T-cell (primary cell): ENCODE measurements around the gene ADARB2. TPM values are rescaled to one million over a fixed set of nuclear protein-coding genes. Genes with fewer than 3 reads are reported as not detected.
A peak's percentile ranks its signal among the peaks of the same experiment; 100 is the strongest.

Experiments
- ATAC-seq, 4 experiments: fragments of 200-7000 bp in 3 of 4; fragments of 150-1000 bp in 1 of 4; cut with Tn5 transposase; replicated peaks in 1 of 4; 1 replicate in 3 of 4; 2 replicates in 1 of 4; pipeline ENCODE4 v1.10.0; 2021; ENCODE audit warnings: moderate library complexity in 3 of 4, mild to moderate bottlenecking in 2 of 4, moderate number of reproducible peaks in 1 of 4
- CTCF ChIA-PET, 2 donors: fragments of 300-600 bp; sonication (Branson Sonifier 250); formaldehyde crosslinking; loops; one replicate each; lab custom pipeline; 2022; ENCODE audit warnings: antibody characterized with exemption in 2 of 2; lab: Charles Lee
- POLR2A ChIA-PET, 2 donors: fragments of 300-600 bp; sonication (Branson Sonifier 250); formaldehyde crosslinking; loops; one replicate each; lab custom pipeline; 2022; ENCODE audit warnings: antibody characterized with exemption in 2 of 2; lab: Charles Lee
- DNase-seq, 35 experiments: peaks; one replicate each; pipeline versions ENCODE4 v3.0.0 to v3.0.0-alpha.2; 2013 to 2023
- H3K27ac ChIP-seq: one replicate; pipeline ENCODE4 v1.5.1; 2013; ENCODE audit warnings: low read length
- H3K27me3 ChIP-seq, 2 experiments: replicated peaks in 1 of 2; 1 replicate in 1 of 2; 2 replicates in 1 of 2; pipeline versions ENCODE4 v1.6.1 to v1.7.0; 2013; ENCODE audit warnings: low read length in 1 of 2, mixed read lengths in 1 of 2; ENCODE audit not compliant: control insufficient read depth in 2 of 2, insufficient read depth in 2 of 2; ENCODE audit errors: extremely low read depth in 1 of 2
- H3K36me3 ChIP-seq, 2 donors: 1 replicate in 1 of 2; 2 replicates in 1 of 2; pipeline versions ENCODE4 v1.6.1 to v1.7.0; 2013; ENCODE audit warnings: low read length in 1 of 2; ENCODE audit not compliant: control insufficient read depth in 2 of 2, insufficient read depth in 1 of 2; ENCODE audit errors: extremely low read depth in 1 of 2
- H3K4me1 ChIP-seq, 2 experiments: 1 replicate in 1 of 2; 2 replicates in 1 of 2; pipeline versions ENCODE4 v1.6.1 to v1.7.0; 2013; ENCODE audit warnings: low read length in 2 of 2, mixed read lengths in 1 of 2; ENCODE audit not compliant: insufficient read depth in 2 of 2, control insufficient read depth in 1 of 2; ENCODE audit errors: extremely low read depth in 1 of 2
- H3K4me3 ChIP-seq, 2 donors: 1 replicate in 1 of 2; 2 replicates in 1 of 2; pipeline versions ENCODE4 v1.5.1 to v1.7.0; 2013; ENCODE audit warnings: mild to moderate bottlenecking in 2 of 2, low read length in 1 of 2, moderate library complexity in 1 of 2; ENCODE audit not compliant: control insufficient read depth in 1 of 2; ENCODE audit errors: extremely low read depth in 1 of 2
- H3K9me3 ChIP-seq: 2 replicates; pipeline ENCODE4 v1.7.0; 2013
- H3K27ac Mint-ChIP-seq, 2 donors: one replicate each; pipeline ENCODE4 v1.8.0; 2020 to 2021; ENCODE audit warnings: mild to moderate bottlenecking in 2 of 2, mixed read lengths in 2 of 2
- H3K27me3 Mint-ChIP-seq, 2 donors: one replicate each; pipeline ENCODE4 v1.8.0; 2021 to 2022; ENCODE audit warnings: mixed read lengths in 2 of 2
- H3K36me3 Mint-ChIP-seq: one replicate; pipeline ENCODE4 v1.8.0; 2021; ENCODE audit warnings: mixed read lengths
- H3K4me1 Mint-ChIP-seq, 3 donors: one replicate each; pipeline ENCODE4 v1.8.0; 2020 to 2022; ENCODE audit warnings: mixed read lengths in 3 of 3, mild to moderate bottlenecking in 1 of 3
- H3K4me3 Mint-ChIP-seq, 3 donors: one replicate each; pipeline ENCODE4 v1.8.0; 2020 to 2022; ENCODE audit warnings: mild to moderate bottlenecking in 3 of 3, mixed read lengths in 3 of 3, moderate library complexity in 3 of 3
- H3K9me3 Mint-ChIP-seq, 3 donors: one replicate each; pipeline ENCODE4 v1.8.0; 2020 to 2022; ENCODE audit warnings: mixed read lengths in 3 of 3
- WGBS: methylation state at CpG from one replicate; pipeline ENCODE4 v1.1.5; 2013; ENCODE audit warnings: missing lambda C conversion rate; ENCODE audit not compliant: insufficient coverage; 5-methylcytosine and 5-hydroxymethylcytosine counted together
- total RNA-seq, 35 experiments: library from RNA in 6 of 35; stranded (reverse) in 6 of 35; fragments of 120-200 nt in 1 of 35; gene quantifications; one replicate each; pipeline versions ENCODE4 v1.2.1 to v1.2.4 and lab custom pipeline; 2013 to 2026

Gene ADARB2
- total RNA-seq, 5 donors from 2014 or later (not counting 1 experiment from before 2014, with no cell fraction given) = 0.07 to 4.0 (median 0.41) TPM

GRCh38 chr10:1666147-1666546 lies 71.2 kb downstream of the ADARB2 start:
- Mint-ChIP-seq H3K4me1 (peaks cover 0 to 1% (median 0%) of the 10 kb centered on the region in 3 donors), H3K27me3 (peaks cover 5 to 7% of the 10 kb centered on the region in 2 donors), H3K36me3 (no peaks in the 10 kb centered on the region), H3K9me3 (no peaks in the 10 kb centered on the region), H3K4me3 (no peak overlapping the region), H3K27ac (no peak overlapping the region)
- Histone ChIP-seq H3K27ac (no peak overlapping the region), H3K36me3 (no peaks in the 10 kb centered on the region), H3K4me1 (no peaks in the 10 kb centered on the region), H3K27me3 (peaks cover 0 to 15% of the 10 kb centered on the region in 2 experiments), H3K4me3 (no peak overlapping the region), H3K9me3 (no peaks in the 10 kb centered on the region)
- ChIA-PET CTCF (no interaction called here), POLR2A (no interaction called here)
- 88% methylated on average over 20 of the region's 20 CpGs for WGBS
- DNase-seq (peak in 1 of 35 experiments; percentile 14), ATAC-seq (no peak)

GRCh38 chr10:1665681-1666080 lies 71.6 kb downstream of the ADARB2 start:
- Histone ChIP-seq H3K27ac (no peak overlapping the region), H3K4me1 (no peaks in the 10 kb centered on the region), H3K4me3 (no peak overlapping the region), H3K27me3 (peaks cover 0 to 15% of the 10 kb centered on the region in 2 experiments), H3K9me3 (no peaks in the 10 kb centered on the region), H3K36me3 (no peaks in the 10 kb centered on the region)
- Mint-ChIP-seq H3K27ac (no peak overlapping the region), H3K36me3 (no peaks in the 10 kb centered on the region), H3K27me3 (peaks cover 10 to 12% of the 10 kb centered on the region in 2 donors), H3K4me3 (no peak overlapping the region), H3K4me1 (peaks cover 0 to 1% (median 0%) of the 10 kb centered on the region in 3 donors), H3K9me3 (no peaks in the 10 kb centered on the region)
- ChIA-PET POLR2A (no interaction called here), CTCF (no interaction called here)
- no peak for ATAC-seq
- WGBS = 84% methylated on average over 10 of the region's 10 CpGs
- DNase-seq = peak in 1 of 35 experiments; percentile 16

- Mint-ChIP-seq H3K4me3 (no peak overlapping the region), H3K9me3 (no peaks in the 10 kb centered on the region), H3K36me3 (no peaks in the 10 kb centered on the region), H3K27me3 (peaks cover 11 to 14% of the 10 kb centered on the region in 2 donors), H3K4me1 (peaks cover 0 to 1% (median 0%) of the 10 kb centered on the region in 3 donors), H3K27ac (no peak overlapping the region)
- POLR2A ChIA-PET = no interaction called here
- no peaks in the 10 kb centered on the region for H3K36me3 ChIP-seq
- peaks cover 0 to 15% of the 10 kb centered on the region in 2 experiments for H3K27me3 ChIP-seq
- no peaks in the 10 kb centered on the region for H3K9me3 ChIP-seq
- no peak overlapping the region for H3K4me3 ChIP-seq
- H3K27ac ChIP-seq = no peak overlapping the region
- H3K4me1 ChIP-seq = no peaks in the 10 kb centered on the region
- no peak for DNase-seq
- WGBS = 91% methylated on average over 17 of the region's 20 CpGs
- ATAC-seq = no peak
- CTCF ChIA-PET = no interaction called here
Measured at GRCh38 chr10:1665021-1665661, 72.2 kb downstream of the ADARB2 start.

- H3K4me3 Mint-ChIP-seq = no peak overlapping the region
- peak in 1 of 35 experiments; percentile 14 for DNase-seq
- Histone ChIP-seq H3K36me3 (no peaks in the 10 kb centered on the region), H3K9me3 (no peaks in the 10 kb centered on the region), H3K4me1 (no peaks in the 10 kb centered on the region), H3K27ac (no peak overlapping the region), H3K4me3 (no peak overlapping the region), H3K27me3 (peaks cover 0 to 16% of the 10 kb centered on the region in 2 experiments)
- no peaks in the 10 kb centered on the region for H3K9me3 Mint-ChIP-seq
- peaks cover 0 to 1% (median 0%) of the 10 kb centered on the region in 3 donors for H3K4me1 Mint-ChIP-seq
- ATAC-seq = no peak
- H3K27me3 Mint-ChIP-seq = peaks cover 14% of the 10 kb centered on the region in 2 donors
- H3K27ac Mint-ChIP-seq = no peak overlapping the region
- H3K36me3 Mint-ChIP-seq = no peaks in the 10 kb centered on the region
- ChIA-PET CTCF (no interaction called here), POLR2A (no interaction called here)
- 83% methylated on average over 6 of the region's 15 CpGs for WGBS
Measured at GRCh38 chr10:1664333-1664964, 72.9 kb downstream of the ADARB2 start.

GRCh38 chr10:1663226-1663625 lies 74.1 kb downstream of the ADARB2 start:
- H3K9me3 ChIP-seq = no peaks in the 10 kb centered on the region
- 89% methylated on average over 10 of the region's 17 CpGs for WGBS
- H3K36me3 ChIP-seq = no peaks in the 10 kb centered on the region
- no peak overlapping the region for H3K4me3 ChIP-seq
- no peak overlapping the region for H3K4me3 Mint-ChIP-seq
- no peaks in the 10 kb centered on the region for H3K36me3 Mint-ChIP-seq
- ChIA-PET POLR2A (no interaction called here), CTCF (no interaction called here)
- no peak for DNase-seq
- H3K27ac ChIP-seq = no peak overlapping the region
- no peaks in the 10 kb centered on the region for H3K9me3 Mint-ChIP-seq
- peaks cover 0 to 3% (median 1%) of the 10 kb centered on the region in 3 donors for H3K4me1 Mint-ChIP-seq
- H3K27me3 Mint-ChIP-seq = peaks cover 17% of the 10 kb centered on the region in 2 donors
- no peaks in the 10 kb centered on the region for H3K4me1 ChIP-seq
- peaks cover 0 to 18% of the 10 kb centered on the region in 2 experiments for H3K27me3 ChIP-seq
- no peak for ATAC-seq
- H3K27ac Mint-ChIP-seq = no peak overlapping the region

GRCh38 chr10:1662438-1663025 lies 74.8 kb downstream of the ADARB2 start:
- ChIA-PET POLR2A (no interaction called here), CTCF (no interaction called here)
- peak in 2 of 35 experiments; percentile 3 to 12 for DNase-seq
- 78% methylated on average over 15 of the region's 20 CpGs for WGBS
- H3K27ac ChIP-seq = no peak overlapping the region
- no peak for ATAC-seq
- Mint-ChIP-seq H3K27ac (no peak overlapping the region), H3K36me3 (no peaks in the 10 kb centered on the region), H3K9me3 (no peaks in the 10 kb centered on the region), H3K27me3 (peaks cover 22 to 24% of the 10 kb centered on the region in 2 donors), H3K4me1 (peaks cover 0 to 10% (median 1%) of the 10 kb centered on the region in 3 donors), H3K4me3 (no peak overlapping the region)
- no peaks in the 10 kb centered on the region for H3K4me1 ChIP-seq
- no peaks in the 10 kb centered on the region for H3K36me3 ChIP-seq
- H3K4me3 ChIP-seq = no peak overlapping the region
- H3K27me3 ChIP-seq = peaks cover 0 to 18% of the 10 kb centered on the region in 2 experiments
- no peaks in the 10 kb centered on the region for H3K9me3 ChIP-seq
